Natural killer cell (primary cell): Measurements from ENCODE around the gene C2CD3. TPM values are rescaled to one million over a fixed set of nuclear protein-coding genes. Genes with fewer than 3 reads are reported as not detected.

ENCODE experiments used
- ATAC-seq, 3 donors: fragments of 150-1000 bp in 2 of 3; fragments of 200-7000 bp in 1 of 3; cut with Tn5 transposase; 1 replicate in 1 of 3; 2 replicates in 2 of 3; pipeline ENCODE4 v1.10.0; 2021; ENCODE audit warnings: mild to moderate bottlenecking in 2 of 3, moderate library complexity in 2 of 3
- DNase-seq, 2 donors: peaks; one replicate each; pipeline versions ENCODE4 v3.0.0 to v3.0.0-alpha.2; 2013 to 2021; ENCODE audit warnings: mixed read lengths in 1 of 2
- H3K27ac ChIP-seq: one replicate; pipeline ENCODE4 v1.5.1; 2013; ENCODE audit warnings: mild to moderate bottlenecking, low read length
- H3K27me3 ChIP-seq: one replicate; pipeline ENCODE4 v1.6.1; 2013; ENCODE audit warnings: low read length; ENCODE audit not compliant: control insufficient read depth, insufficient read depth
- H3K36me3 ChIP-seq: one replicate; pipeline ENCODE4 v1.6.1; 2013; ENCODE audit warnings: low read length; ENCODE audit not compliant: control insufficient read depth, insufficient read depth
- H3K4me1 ChIP-seq: one replicate; pipeline ENCODE4 v1.6.1; 2013; ENCODE audit warnings: low read length; ENCODE audit not compliant: control insufficient read depth, insufficient read depth
- H3K4me3 ChIP-seq: one replicate; pipeline ENCODE4 v1.5.1; 2013; ENCODE audit warnings: low read length
- H3K9me3 ChIP-seq: one replicate; pipeline ENCODE4 v1.6.1; 2013; ENCODE audit warnings: low read length; ENCODE audit not compliant: control insufficient read depth, insufficient read depth
- H3K27ac Mint-ChIP-seq, 2 donors: one replicate each; pipeline ENCODE4 v1.8.0; 2022; ENCODE audit warnings: mild to moderate bottlenecking in 2 of 2, mixed read lengths in 2 of 2, moderate library complexity in 1 of 2
- H3K27me3 Mint-ChIP-seq, 2 donors: one replicate each; pipeline ENCODE4 v1.8.0; 2022; ENCODE audit warnings: low read depth in 2 of 2, mixed read lengths in 2 of 2
- H3K36me3 Mint-ChIP-seq: one replicate; pipeline ENCODE4 v1.8.0; 2022; ENCODE audit warnings: mixed read lengths
- H3K4me1 Mint-ChIP-seq, 2 donors: one replicate each; pipeline ENCODE4 v1.8.0; 2022; ENCODE audit warnings: mixed read lengths in 2 of 2
- H3K4me3 Mint-ChIP-seq: one replicate; pipeline ENCODE4 v1.8.0; 2022; ENCODE audit warnings: mild to moderate bottlenecking, moderate library complexity, mixed read lengths
- H3K9me3 Mint-ChIP-seq, 2 donors: one replicate each; pipeline ENCODE4 v1.8.0; 2022; ENCODE audit warnings: mixed read lengths in 2 of 2
- CTCF ChIP-seq: fragments of 200-600 bp; IDR thresholded peaks from one replicate; pipeline ENCODE4 v1.8.0; 2022; ENCODE audit warnings: antibody characterized with exemption
- WGBS: methylation state at CpG from one replicate; pipeline ENCODE4 v1.1.7; 2013; ENCODE audit warnings: missing lambda C conversion rate; ENCODE audit not compliant: insufficient coverage; 5-methylcytosine and 5-hydroxymethylcytosine counted together
- intact Hi-C: fragments of 100-400 bp; cut with micrococcal nuclease; formaldehyde crosslinking; loops from one replicate; pipeline ENCODE4 v1.14.2; 2022
- total RNA-seq, 4 donors: library from RNA; stranded (reverse); fragments of 120-200 nt in 1 of 4; gene quantifications; one replicate each; pipeline versions ENCODE4 v1.2.3 to v1.2.4, GENCODE V29; 2013 to 2022

The C2CD3 gene
- total RNA-seq, 3 donors from 2014 or later (not counting 1 experiment from before 2014, with no cell fraction given), result 55.0 to 67.6 (median 58.1) TPM

- Mint-ChIP-seq H3K9me3 (no peaks in the 10 kb centered on the region), H3K36me3 (peaks cover 10% of the 10 kb centered on the region), H3K27ac (no peak overlapping the region), H3K27me3 (no peaks in the 10 kb centered on the region), H3K4me1 (peaks cover 0 to 7% of the 10 kb centered on the region in 2 donors), H3K4me3 (no peak overlapping the region)
- H3K27ac ChIP-seq, result no peak overlapping the region
- no peak overlapping the region for H3K4me3 ChIP-seq
- peaks cover 32% of the 10 kb centered on the region for H3K36me3 ChIP-seq
- no peaks in the 10 kb centered on the region for H3K4me1 ChIP-seq
- ATAC-seq (no peak), DNase-seq (no peak)
- intact Hi-C loops, result no loop called here
- no peaks in the 10 kb centered on the region for H3K27me3 ChIP-seq
- no peak for TF ChIP-seq CTCF
- no peaks in the 10 kb centered on the region for H3K9me3 ChIP-seq
- no CpG with 5 or more reads among the region's 2 CpGs for WGBS
Observed at GRCh38 chr11:74138021-74138420, 32.8 kb downstream of the C2CD3 start.

GRCh38 chr11:74135127-74135840 is 35.5 kb downstream of the C2CD3 start:
- Histone ChIP-seq H3K4me3 (no peak overlapping the region), H3K36me3 (peaks cover 40% of the 10 kb centered on the region), H3K27ac (no peak overlapping the region), H3K9me3 (no peaks in the 10 kb centered on the region), H3K27me3 (no peaks in the 10 kb centered on the region), H3K4me1 (no peaks in the 10 kb centered on the region)
- Mint-ChIP-seq H3K36me3 (peaks cover 18% of the 10 kb centered on the region), H3K4me3 (no peak overlapping the region), H3K9me3 (no peaks in the 10 kb centered on the region), H3K4me1 (no peaks in the 10 kb centered on the region), H3K27ac (no peak overlapping the region), H3K27me3 (no peaks in the 10 kb centered on the region)
- intact Hi-C loops, result no loop called here
- no peak for ATAC-seq
- no peak for TF ChIP-seq CTCF
- WGBS, result 100% methylated on average over 1 of the region's 3 CpGs
- DNase-seq, result no peak

GRCh38 chr11:74134661-74135060 is 36.1 kb downstream of the C2CD3 start:
- H3K4me1 Mint-ChIP-seq, result no peaks in the 10 kb centered on the region
- no peaks in the 10 kb centered on the region for H3K4me1 ChIP-seq
- ATAC-seq, result no peak
- intact Hi-C loops, result no loop called here
- H3K36me3 ChIP-seq, result peaks cover 40% of the 10 kb centered on the region
- H3K4me3 ChIP-seq, result no peak overlapping the region
- TF ChIP-seq CTCF, result no peak
- H3K27ac Mint-ChIP-seq, result no peak overlapping the region
- no peak for DNase-seq
- no peak overlapping the region for H3K4me3 Mint-ChIP-seq
- H3K36me3 Mint-ChIP-seq, result peaks cover 18% of the 10 kb centered on the region
- H3K9me3 Mint-ChIP-seq, result no peaks in the 10 kb centered on the region
- H3K9me3 ChIP-seq, result no peaks in the 10 kb centered on the region
- H3K27me3 ChIP-seq, result no peaks in the 10 kb centered on the region
- no peaks in the 10 kb centered on the region for H3K27me3 Mint-ChIP-seq
- H3K27ac ChIP-seq, result no peak overlapping the region
- 100% methylated on average over 2 of the region's 3 CpGs for WGBS

DNA sequence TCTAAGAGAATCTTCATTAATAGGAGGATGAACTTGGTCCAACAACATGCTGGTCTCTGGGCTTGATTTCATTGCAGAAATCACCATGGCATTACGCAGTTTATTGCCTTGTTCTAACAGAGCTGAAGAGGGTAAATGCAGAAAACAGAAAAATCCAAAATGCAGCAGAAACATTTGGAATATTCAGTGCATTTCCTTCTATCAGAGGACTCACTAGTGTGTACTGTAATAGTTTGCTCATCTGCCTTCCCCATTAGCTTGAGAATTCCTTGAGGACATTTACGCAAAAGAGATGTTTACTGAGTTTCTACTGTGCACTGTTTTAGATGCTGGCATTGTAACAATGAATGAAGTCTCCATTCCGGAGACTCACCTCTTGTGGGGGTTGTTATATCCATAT is 37.4 kb downstream of the C2CD3 start:
- Mint-ChIP-seq H3K27ac (no peak overlapping the region), H3K9me3 (no peaks in the 10 kb centered on the region), H3K4me1 (no peaks in the 10 kb centered on the region), H3K4me3 (no peak overlapping the region), H3K36me3 (peaks cover 14% of the 10 kb centered on the region), H3K27me3 (no peaks in the 10 kb centered on the region)
- intact Hi-C loops, result no loop called here
- Histone ChIP-seq H3K4me1 (no peaks in the 10 kb centered on the region), H3K27me3 (no peaks in the 10 kb centered on the region), H3K4me3 (no peak overlapping the region), H3K36me3 (peaks cover 30% of the 10 kb centered on the region), H3K27ac (no peak overlapping the region), H3K9me3 (no peaks in the 10 kb centered on the region)
- ATAC-seq (no peak), DNase-seq (no peak)
- no peak for TF ChIP-seq CTCF
- 98% methylated on average over 2 of the region's 3 CpGs for WGBS
